ENCODE measurements around the gene NUDT1.

Gene NUDT1

DNA sequence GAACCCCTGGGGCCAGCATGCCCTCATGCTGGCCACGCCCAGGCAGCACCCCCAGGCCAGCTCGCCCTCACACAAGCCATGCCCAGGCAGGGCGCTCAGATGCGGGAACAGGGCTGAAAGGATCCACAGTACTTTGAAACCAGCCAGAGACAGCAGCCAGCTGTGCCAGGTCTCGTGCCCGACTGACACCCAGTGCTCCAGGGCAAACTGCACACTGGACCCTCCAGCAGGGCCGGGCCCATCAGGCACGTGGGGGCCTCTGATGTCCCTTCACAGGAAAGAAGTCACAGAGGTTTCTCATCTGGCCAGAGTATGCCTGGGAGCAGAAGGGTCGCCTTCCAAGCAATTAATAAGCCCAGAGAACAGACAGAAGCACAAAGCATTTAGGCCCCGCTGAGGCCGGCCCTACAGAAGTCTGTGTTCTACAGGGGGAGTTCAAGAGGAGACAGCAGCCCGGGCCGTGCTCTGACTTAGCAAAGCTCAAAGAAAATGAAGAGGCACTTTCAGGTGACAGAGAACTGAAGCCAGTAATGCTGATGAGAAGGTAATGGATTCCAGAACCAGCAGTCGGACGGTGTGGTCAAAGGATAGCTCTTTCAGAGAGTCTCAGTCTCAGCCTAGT is 30.7 kb upstream of the NUDT1 start:
- Histone ChIP-seq H3K27me3 (ENCODE audit: insufficient read depth, poor library complexity, severe bottlenecking) (no peaks in the 10 kb centered on the region), H3K27ac (replicated peaks) (no peak overlapping the region), H3K4me3 (replicated peaks; ENCODE audit: insufficient read depth, low read length) (no peak overlapping the region)
- TF ChIP-seq, protein P1, sequence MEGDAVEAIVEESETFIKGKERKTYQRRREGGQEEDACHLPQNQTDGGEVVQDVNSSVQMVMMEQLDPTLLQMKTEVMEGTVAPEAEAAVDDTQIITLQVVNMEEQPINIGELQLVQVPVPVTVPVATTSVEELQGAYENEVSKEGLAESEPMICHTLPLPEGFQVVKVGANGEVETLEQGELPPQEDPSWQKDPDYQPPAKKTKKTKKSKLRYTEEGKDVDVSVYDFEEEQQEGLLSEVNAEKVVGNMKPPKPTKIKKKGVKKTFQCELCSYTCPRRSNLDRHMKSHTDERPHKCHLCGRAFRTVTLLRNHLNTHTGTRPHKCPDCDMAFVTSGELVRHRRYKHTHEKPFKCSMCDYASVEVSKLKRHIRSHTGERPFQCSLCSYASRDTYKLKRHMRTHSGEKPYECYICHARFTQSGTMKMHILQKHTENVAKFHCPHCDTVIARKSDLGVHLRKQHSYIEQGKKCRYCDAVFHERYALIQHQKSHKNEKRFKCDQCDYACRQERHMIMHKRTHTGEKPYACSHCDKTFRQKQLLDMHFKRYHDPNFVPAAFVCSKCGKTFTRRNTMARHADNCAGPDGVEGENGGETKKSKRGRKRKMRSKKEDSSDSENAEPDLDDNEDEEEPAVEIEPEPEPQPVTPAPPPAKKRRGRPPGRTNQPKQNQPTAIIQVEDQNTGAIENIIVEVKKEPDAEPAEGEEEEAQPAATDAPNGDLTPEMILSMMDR (IDR thresholded peaks at IDR 0.05; ENCODE audit: insufficient read depth, low read length) = no peak
- no peak for TF ChIP-seq GABPA (IDR thresholded peaks at IDR 0.05; ENCODE audit: low read depth)
- TF ChIP-seq SPI1 (IDR thresholded peaks at IDR 0.05; ENCODE audit: borderline replicate concordance, low read depth) = no peak
- TF ChIP-seq, protein P2, sequence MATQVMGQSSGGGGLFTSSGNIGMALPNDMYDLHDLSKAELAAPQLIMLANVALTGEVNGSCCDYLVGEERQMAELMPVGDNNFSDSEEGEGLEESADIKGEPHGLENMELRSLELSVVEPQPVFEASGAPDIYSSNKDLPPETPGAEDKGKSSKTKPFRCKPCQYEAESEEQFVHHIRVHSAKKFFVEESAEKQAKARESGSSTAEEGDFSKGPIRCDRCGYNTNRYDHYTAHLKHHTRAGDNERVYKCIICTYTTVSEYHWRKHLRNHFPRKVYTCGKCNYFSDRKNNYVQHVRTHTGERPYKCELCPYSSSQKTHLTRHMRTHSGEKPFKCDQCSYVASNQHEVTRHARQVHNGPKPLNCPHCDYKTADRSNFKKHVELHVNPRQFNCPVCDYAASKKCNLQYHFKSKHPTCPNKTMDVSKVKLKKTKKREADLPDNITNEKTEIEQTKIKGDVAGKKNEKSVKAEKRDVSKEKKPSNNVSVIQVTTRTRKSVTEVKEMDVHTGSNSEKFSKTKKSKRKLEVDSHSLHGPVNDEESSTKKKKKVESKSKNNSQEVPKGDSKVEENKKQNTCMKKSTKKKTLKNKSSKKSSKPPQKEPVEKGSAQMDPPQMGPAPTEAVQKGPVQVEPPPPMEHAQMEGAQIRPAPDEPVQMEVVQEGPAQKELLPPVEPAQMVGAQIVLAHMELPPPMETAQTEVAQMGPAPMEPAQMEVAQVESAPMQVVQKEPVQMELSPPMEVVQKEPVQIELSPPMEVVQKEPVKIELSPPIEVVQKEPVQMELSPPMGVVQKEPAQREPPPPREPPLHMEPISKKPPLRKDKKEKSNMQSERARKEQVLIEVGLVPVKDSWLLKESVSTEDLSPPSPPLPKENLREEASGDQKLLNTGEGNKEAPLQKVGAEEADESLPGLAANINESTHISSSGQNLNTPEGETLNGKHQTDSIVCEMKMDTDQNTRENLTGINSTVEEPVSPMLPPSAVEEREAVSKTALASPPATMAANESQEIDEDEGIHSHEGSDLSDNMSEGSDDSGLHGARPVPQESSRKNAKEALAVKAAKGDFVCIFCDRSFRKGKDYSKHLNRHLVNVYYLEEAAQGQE (IDR thresholded peaks at IDR 0.05; ENCODE audit: insufficient replicate concordance, low read depth) = no peak
- no peak for TF ChIP-seq POLR2AphosphoS5 (IDR thresholded peaks at IDR 0.05; ENCODE audit: low read depth)
- DNase-seq (ENCODE audit: low read depth in 1 of 2, low spot score in 1 of 2) = no peak

DNA sequence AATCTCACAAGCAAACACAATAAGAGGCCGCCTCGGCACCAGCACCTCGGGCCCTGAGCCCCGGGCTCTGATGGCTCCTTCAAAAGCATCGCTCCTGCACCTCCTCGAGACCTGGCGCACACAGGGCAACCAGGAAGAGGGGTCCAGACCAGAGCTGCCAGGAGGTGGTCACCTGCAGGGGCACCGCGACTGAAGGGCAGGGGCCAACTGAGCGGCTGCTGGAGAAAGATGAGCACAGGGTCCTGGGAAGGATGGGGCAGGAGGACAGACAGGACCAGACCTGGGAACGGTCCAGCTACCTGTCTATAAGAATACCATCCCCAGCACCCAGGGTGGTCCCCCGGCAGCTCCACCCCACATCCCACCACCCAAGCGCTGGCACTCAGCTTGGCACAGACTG is 30.1 kb upstream of the NUDT1 start:
- Histone ChIP-seq H3K4me3 (replicated peaks; ENCODE audit: insufficient read depth, low read length) (no peak overlapping the region), H3K27ac (replicated peaks) (no peak overlapping the region), H3K27me3 (ENCODE audit: insufficient read depth, poor library complexity, severe bottlenecking) (no peaks in the 10 kb centered on the region)
- no peak for DNase-seq (ENCODE audit: low read depth in 1 of 2, low spot score in 1 of 2)
- TF ChIP-seq POLR2AphosphoS5 (IDR thresholded peaks at IDR 0.05; ENCODE audit: low read depth) = no peak
- TF ChIP-seq, protein P1 (IDR thresholded peaks at IDR 0.05; ENCODE audit: insufficient read depth, low read length) = no peak
- TF ChIP-seq, protein P2 (IDR thresholded peaks at IDR 0.05; ENCODE audit: insufficient replicate concordance, low read depth) = no peak
- TF ChIP-seq SPI1 (IDR thresholded peaks at IDR 0.05; ENCODE audit: borderline replicate concordance, low read depth) = no peak
- TF ChIP-seq GABPA (IDR thresholded peaks at IDR 0.05; ENCODE audit: low read depth) = no peak

DNA sequence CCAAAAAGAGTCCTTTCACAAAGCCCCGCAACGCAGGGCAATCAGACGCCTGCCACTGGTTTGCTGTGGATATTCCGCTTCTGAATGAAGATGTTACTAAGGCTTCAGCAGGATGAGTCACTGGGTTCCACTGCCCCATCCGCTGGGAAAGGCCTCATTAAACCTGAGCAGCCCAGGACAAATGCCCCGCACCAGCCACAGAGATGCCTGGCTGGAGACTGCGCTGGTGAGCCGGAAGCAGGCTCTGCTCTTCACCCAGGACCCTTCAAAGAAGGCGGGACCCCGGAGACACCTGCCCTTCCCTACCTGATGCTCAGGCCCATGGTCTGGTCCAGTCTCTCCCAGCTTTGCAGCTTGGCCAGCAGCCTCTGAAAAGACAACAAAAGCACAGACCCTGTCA is 29.1 kb upstream of the NUDT1 start:
- Histone ChIP-seq H3K27ac (replicated peaks) (no peak overlapping the region), H3K27me3 (ENCODE audit: insufficient read depth, poor library complexity, severe bottlenecking) (no peaks in the 10 kb centered on the region), H3K4me3 (replicated peaks; ENCODE audit: insufficient read depth, low read length) (no peak overlapping the region)
- TF ChIP-seq SPI1 (IDR thresholded peaks at IDR 0.05; ENCODE audit: borderline replicate concordance, low read depth) (no peak), POLR2AphosphoS5 (IDR thresholded peaks at IDR 0.05; ENCODE audit: low read depth) (no peak)
- TF ChIP-seq, protein P2 (IDR thresholded peaks at IDR 0.05; ENCODE audit: insufficient replicate concordance, low read depth) = no peak
- no peak for DNase-seq (ENCODE audit: low read depth in 1 of 2, low spot score in 1 of 2)
